NCI-H748 (cell line): ENCODE results near the gene DGKH.
"Not testable (repeated sequence)": the region's sequence is repeated elsewhere in the genome, so short reads cannot be mapped to it uniquely, and the experiment has no call there.

Experiments used
- DNase-seq: peaks from one replicate; lab custom pipeline; 2025; ENCODE audit not compliant: unreplicated experiment; lab: John Stamatoyannopoulos, UW

DGKH gene

DNA sequence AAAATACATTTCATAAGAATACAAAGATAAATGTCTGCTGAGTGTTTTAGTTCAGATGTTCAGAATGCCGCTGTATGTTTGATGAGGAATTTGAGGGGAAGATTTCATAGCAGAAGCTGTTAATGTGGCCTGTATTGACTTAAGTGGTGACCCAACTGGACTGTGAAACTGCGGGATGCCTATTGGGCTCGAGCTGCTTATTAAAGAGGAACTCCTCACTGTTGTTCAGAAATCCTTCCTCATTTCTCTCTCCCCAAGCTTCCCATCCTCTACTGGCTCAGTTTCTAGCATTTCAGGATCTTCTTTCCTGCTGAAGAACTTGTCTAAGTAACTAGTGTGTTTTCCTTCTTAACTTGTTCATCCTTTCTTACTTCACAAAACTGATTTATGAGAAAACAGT is 20.4 kb downstream of the DGKH start:
- no peak for DNase-seq

- not testable (repeated sequence) for DNase-seq
These were observed 22.2 kb downstream of the DGKH start for GRCh38 chr13:42070599-42070998.

- DNase-seq: not testable (repeated sequence)
These were observed 22.7 kb downstream of the DGKH start for GRCh38 chr13:42071179-42071578.

DNA sequence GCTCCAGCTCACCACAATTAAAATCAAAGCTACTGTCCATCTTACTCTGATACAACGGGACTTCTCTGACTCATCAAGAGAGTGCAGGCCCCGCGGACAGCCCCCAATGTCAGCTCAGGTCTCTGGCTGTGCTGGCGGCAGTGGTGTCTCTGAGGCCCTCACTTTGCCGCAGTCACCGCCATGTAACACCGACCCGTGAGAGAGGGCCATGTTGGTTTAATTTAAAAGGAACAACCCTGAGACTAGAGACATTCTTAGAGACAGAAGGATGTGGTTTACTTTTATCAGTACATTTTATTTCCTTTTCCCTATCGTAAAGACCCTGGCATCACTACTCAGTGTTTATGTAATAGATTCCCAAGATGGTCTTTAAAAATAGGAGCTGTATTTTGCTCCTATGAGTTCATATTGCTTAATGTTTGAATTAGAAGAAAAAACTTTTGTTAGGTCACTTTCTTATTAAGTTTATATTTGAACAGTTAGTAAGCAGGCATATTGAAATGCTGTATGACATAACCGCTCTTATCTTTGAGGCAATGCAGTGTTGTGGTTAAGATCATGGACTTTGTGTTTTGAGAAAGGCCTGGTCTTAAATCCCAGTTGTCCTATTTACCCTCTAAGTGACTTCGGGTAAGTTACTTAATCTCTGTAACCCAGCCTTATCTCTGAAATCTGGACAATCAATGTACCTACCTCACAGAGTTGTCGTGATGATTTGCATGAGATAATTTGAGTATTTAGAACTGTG is 23.4 kb downstream of the DGKH start:
- DNase-seq: no peak

DNA sequence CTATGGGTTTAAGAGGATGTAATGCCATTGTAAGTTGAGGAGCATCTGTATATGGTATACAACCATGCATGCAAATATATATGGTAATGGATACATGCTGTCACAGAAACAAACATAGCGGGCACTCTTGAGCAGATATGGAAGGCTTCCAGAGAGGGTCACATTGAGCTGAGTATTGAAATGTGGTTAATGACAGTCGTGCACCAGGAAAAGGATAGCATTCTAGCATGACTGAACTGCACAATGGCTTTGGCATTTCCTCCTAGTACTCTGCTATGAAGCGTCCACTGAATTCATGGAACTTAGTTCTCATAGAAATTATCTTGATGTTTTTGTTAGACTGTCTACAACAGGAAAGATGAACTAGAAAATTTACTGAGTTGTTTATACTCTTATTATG is 25.2 kb downstream of the DGKH start:
- DNase-seq: no peak

DNA sequence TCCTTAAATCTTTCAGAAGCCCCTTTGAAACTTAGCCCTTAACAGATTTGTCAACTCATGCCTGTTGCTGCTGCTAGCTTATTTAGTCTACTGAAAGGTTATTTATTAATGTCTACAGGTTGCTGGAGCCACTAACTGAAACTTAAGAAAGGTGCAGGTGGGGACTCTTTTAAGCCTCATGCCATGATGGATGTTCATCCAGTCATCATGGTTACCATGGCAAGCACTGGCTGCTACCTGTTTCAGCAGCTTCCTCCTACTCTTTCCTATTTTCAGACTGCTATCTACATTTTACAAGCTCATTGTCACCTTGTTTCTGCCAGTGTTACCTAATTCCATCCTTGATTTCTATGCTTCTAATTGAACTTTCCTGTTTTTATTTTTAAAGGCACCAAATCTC is 27.1 kb downstream of the DGKH start:
- no peak for DNase-seq

- no peak for DNase-seq
These were observed 27.9 kb downstream of the DGKH start for GRCh38 chr13:42076309-42076713.

- DNase-seq: no peak
These were observed 29.8 kb downstream of the DGKH start for GRCh38 chr13:42078128-42078808.

DNA sequence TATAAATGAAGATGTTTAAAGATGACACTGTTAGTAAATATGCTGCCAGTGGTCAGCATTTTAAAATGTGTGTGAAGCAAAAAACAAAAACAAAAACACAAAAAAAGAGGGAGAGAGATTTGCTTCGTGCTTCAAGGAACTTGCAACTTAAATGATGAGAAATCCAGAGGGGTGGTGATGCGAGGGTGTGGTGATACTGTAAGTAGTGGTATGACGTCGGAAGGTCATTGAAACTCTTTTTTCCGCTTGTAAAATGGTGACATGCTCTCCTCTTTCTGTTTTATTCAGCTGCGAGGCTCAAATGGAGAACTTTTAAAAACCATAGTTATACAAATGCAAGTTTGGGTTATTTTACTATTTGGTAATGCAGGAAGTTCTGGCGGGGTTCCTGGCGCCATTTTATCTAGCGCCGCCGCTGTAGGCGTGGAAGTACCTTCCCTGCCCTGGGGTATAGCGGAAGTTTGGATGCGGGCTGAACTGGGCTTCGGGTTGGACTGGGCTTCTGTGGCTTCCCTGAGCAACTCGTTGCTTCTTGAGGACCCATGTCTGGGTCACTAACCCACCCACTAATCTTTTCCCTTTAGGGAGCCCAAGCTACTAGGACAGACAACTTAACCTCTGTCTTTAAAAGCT is 34.8 kb downstream of the DGKH start:
- no peak for DNase-seq

DNA sequence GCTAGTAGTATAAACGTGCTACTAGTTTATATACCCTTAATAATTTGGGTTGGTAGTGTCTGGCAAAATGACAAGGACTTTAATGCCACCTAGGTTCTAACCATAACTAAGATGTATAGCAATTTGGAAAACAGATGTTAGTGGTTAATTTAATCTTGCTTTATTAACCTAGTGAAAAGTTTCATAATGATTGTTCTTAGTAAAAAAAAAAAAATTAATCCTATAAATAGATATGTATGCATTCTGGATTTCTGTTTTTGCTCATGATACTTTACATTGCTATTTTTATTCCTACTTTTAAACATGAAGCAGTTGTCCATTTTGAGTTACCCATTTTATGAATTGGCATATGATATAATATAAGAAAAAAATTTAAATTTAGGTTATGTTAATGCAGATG is 36.3 kb downstream of the DGKH start:
- no peak for DNase-seq

DNA sequence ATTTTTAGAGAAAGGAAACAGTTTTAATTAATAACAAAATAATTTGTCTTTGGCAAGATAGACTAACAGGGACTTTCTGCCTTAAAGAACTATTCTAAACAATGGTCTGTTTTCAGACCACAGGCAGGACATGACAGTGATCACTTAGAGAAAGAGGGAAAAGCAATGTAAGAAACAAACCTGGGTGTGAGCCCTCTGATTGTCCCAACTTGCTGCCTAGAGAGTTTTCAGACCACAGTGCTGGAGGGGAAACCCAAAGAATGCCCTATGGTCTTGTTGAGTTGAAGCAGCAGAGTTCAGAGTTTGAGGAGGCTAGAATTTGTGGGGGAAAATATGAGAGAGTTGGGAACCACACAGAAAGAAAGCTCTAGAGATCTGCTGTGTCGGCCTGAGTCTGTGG is 38.1 kb downstream of the DGKH start:
- DNase-seq: no peak

DNA sequence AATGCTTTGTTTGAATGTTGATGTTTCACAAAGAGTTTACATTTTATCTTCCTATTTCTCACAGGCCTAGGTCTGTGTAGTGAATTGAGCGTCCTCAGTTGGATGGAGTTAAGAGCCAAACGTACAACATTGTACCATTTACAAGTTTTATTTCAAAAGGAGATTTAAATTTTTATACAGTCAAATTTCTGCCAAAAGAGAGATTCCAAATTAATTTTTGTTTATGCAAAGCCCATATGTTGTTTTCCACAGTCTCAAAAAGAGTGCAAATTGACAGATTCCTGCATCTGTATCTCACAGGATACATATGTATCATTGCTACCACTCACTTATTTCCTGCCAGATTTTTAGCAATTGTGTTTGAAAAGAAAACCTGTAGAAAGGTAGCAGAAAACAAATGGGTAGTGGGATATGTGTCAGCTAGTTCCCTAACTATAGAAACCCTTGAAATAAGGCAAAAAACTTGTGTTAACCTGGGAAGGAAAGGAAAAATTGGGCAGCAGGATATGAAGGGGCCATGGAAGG is 46.1 kb downstream of the DGKH start:
- no peak for DNase-seq

GRCh38 chr13:42096222-42096621 is 47.8 kb downstream of the DGKH start:
- not testable (repeated sequence) for DNase-seq

DNA sequence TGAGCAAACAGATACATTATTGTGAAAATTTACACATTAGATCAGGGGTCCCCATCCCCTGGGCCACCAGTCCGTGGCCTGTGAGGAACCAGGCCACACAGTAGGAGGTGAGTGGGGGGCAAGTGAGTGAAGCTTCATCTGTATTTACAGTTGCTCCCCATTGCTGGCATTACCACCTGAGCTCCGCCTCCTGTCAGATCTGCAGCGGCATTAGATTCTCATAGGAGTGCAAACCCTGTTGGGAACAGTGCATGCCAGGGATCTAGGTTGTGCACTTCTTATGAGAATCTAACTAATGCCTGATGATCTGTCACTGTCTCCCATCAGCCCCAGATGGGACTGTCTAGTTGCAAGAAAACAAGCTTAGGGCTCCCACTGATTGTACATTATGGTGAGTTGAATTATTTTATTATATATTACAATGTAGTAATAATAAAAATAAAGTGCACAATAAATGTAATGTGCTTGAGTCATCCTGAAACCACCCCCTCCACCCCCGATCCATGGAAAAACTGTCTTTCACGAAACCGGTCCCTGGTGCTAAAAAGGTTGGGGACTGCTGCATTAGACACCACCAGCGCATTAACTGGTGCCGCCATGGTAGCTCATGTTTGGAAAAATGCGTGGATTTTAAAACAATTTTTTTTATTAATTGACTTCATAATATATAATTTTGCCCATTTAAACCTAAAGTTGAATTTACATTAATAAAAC is 51.7 kb downstream of the DGKH start:
- no peak for DNase-seq

GRCh38 chr13:42100960-42101359 is 52.5 kb downstream of the DGKH start:
- no peak for DNase-seq

- peak; percentile 75 for DNase-seq
These were observed 53.6 kb downstream of the DGKH start for GRCh38 chr13:42101821-42102585.

DNA sequence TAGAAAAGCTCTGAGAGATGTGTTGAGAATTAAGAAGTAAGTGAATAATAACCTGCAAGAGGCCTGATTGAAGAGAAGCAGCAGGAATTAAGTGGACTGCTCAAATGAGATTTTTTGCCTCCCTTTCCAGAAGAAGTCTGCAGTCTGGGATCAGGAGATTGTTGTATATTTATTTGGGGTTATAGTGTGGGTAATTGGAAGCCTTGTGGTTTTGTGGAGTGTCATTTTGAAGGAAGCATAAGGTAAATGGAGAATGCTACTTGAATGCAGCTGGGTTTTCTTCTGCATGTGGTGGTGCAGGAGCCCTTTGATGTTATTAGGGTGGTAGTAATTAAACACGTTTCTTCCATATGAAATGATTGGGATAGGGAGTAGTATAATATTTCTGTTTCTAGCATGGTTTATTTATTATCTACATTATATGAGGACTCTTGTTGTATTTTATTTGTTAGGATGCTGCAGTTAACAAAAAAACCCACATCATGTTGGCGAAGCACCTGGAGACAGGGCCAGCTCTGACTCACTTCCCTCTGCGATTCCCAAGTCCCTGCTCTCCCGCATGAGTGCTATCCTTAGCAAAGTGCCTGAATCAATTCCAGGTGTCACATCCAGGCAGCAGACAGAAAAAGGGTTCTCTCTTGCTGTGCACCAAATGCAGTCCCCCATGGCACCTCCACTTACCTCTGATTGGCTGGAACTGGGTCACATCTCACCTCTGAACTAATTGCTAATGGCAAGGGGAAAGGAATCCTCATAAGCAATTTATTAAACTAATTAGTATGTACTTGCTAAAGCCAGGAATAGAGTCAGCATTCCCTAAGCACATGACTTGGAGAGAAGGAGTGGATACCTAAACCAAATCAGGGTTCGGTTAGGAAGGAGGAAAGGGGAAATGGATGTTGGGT is 54.8 kb downstream of the DGKH start:
- DNase-seq: no peak

- no peak for DNase-seq
These were observed 58.5 kb downstream of the DGKH start for GRCh38 chr13:42106998-42107397.

GRCh38 chr13:42107421-42107820 is 59.0 kb downstream of the DGKH start:
- no peak for DNase-seq

DNA sequence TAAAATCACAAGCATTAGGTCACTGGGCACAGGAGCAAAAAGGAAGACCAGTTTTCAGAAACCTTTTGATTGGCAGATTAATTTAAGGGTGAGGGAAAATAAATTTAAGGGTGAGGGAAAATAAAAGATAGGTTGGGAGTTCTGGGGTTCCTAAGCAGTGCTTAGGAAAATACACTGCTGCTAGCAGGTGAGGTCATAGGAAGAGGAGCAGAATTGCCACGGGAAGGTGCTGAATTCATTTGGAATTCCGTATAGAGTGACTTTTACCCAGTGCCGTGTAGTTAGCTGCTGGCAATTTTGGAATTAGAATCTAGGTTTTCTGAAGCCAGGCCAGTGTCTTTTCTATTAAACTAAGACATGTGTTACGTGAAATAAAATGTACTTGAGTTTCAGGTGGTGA is 59.8 kb downstream of the DGKH start:
- no peak for DNase-seq
